ENCODE data around the gene TPGS1.

DNA sequence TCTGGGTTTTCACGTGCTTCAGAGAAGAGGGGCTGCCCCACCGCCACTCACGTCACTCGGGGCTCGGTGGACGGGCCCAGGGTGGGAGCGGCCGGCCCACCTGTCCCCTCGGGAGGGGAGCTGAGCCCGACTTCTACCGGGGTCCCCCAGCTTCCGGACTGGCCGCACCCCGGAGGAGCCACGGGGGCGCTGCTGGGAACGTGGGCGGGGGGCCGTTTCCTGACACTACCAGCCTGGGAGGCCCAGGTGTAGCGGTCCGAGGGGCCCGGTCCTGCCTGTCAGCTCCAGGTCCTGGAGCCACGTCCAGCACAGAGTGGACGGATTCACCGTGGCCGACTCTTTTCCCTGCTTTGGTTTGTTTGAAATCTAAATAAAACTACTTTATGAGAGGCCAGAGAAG, 34.4 kb downstream of the TPGS1 start:
- no peak for TF ChIP-seq POLR2A (IDR thresholded peaks at IDR 0.05)
- no peak for TF ChIP-seq CTCF (IDR thresholded peaks at IDR 0.05)
